ENCODE results near the gene DHRS7C.

DNA sequence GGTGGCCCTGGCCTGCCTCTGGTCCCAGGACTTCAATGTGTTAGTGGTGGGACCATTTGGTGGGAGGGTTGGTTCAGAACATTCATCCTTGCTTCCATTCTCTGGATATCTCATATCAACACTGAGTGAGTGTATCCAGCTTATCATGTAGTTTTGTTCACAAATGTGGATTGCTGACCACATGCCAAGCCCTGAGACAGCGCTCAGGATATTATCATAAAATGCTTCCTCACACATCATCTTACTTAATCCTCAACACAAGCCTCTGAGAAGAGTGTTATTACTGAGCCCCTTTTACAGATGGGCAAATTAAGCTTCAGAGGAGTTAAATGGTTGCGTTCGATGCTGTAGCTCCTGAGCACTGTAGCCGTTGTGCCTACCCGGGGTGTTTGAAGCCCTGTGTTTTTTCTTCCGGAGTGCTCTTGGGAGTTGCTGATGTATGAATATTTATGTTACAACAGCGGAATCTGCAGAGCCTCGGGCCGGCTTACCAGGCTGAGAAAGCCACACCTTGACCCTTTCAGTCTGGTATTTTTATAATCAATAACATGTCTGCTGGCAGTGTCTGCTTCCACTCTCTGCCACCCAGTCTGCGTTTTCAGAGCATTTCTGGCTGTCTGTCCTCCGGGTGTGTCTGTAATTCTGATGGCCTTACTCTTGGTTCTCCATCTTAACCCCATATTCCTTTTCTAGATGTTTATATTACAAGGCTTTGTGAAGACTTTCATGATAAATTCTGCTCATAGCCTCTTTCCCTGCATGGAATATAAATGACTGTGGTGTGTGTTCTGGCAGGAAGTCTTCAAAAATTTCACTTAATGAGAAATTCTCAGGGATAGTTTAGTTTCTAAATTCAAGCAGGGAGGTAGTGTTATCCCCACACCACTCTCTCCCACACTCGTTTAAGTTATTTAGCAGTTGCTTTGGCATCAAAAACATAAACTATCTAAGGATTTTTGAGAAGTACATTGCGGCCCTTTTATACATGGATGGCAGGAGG is 37.2 kb upstream of the DHRS7C start:
- no peak for TF ChIP-seq POLR2A (IDR thresholded peaks at IDR 0.05)
- TF ChIP-seq, protein P1, sequence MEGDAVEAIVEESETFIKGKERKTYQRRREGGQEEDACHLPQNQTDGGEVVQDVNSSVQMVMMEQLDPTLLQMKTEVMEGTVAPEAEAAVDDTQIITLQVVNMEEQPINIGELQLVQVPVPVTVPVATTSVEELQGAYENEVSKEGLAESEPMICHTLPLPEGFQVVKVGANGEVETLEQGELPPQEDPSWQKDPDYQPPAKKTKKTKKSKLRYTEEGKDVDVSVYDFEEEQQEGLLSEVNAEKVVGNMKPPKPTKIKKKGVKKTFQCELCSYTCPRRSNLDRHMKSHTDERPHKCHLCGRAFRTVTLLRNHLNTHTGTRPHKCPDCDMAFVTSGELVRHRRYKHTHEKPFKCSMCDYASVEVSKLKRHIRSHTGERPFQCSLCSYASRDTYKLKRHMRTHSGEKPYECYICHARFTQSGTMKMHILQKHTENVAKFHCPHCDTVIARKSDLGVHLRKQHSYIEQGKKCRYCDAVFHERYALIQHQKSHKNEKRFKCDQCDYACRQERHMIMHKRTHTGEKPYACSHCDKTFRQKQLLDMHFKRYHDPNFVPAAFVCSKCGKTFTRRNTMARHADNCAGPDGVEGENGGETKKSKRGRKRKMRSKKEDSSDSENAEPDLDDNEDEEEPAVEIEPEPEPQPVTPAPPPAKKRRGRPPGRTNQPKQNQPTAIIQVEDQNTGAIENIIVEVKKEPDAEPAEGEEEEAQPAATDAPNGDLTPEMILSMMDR (IDR thresholded peaks at IDR 0.05) = no peak
